ENCODE results near the gene APC2. TPM values are rescaled to one million over a fixed set of nuclear protein-coding genes. Genes with fewer than 3 reads are reported as not detected.

Gene APC2
- total and polyA plus RNA-seq, 7 donors = 0.01 to 0.06 (median 0.04) TPM; not detected in 1

DNA sequence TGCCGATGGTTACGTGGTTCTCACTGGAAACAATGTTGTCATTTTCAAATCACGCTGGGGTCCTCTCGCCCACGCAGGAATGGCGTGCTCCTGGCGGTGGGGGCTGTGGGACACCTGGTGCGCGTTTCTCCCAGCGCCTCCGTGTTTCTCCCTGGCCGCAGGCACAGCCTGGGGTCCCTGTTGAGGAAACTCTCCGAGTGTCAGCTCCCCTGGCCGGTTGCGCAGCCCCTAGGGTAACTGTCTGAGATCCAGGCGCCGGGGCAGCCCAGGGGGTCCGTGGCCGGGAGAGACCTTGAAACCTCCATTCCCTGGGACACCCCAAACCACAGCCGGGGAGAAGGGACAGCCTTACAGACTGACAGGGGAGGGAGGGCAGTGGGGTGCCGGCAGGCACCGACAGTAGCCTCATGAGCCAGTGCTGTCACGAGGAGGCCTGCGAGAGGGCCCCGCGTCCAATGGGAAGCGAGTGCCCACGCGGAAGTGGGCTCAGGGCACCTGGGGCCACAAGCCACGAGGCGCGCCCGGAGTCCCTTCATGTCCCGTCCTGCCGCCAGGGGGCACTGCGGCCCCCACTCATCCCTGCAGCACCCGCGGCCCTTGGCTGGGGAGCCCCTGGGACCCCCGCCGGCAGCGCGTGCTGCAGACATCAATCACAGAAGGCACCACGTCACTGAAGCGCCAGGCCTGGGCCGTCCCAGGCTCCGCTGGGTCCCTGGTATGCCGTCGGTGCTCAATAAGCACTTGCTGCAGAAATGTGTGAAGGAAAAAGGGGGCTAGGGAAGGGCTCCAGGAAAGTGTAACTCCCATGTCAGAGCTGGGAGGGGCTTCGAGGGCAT lies 53.4 kb downstream of the APC2 start:
- peaks cover 0 to 17% (median 6%) of the 10 kb centered on the region in 3 donors for H3K27me3 ChIP-seq (ENCODE audit: insufficient read depth in 3 of 3, low read length in 2 of 3)
- intact Hi-C loops (cut with DNase I) = no loop called here
- H3K4me1 ChIP-seq = peaks cover 17% of the 10 kb centered on the region
- WGBS, 3 donors = 7 to 9% (median 7%) methylated on average over 35 to 49 of the region's 49 CpGs
- H3K9me3 ChIP-seq = no peaks in the 10 kb centered on the region
- H3K4me3 ChIP-seq = peak overlapping the region; percentile 51
- peak; percentile 13 to 41 (median 34) for ATAC-seq
- TF ChIP-seq, protein P1, sequence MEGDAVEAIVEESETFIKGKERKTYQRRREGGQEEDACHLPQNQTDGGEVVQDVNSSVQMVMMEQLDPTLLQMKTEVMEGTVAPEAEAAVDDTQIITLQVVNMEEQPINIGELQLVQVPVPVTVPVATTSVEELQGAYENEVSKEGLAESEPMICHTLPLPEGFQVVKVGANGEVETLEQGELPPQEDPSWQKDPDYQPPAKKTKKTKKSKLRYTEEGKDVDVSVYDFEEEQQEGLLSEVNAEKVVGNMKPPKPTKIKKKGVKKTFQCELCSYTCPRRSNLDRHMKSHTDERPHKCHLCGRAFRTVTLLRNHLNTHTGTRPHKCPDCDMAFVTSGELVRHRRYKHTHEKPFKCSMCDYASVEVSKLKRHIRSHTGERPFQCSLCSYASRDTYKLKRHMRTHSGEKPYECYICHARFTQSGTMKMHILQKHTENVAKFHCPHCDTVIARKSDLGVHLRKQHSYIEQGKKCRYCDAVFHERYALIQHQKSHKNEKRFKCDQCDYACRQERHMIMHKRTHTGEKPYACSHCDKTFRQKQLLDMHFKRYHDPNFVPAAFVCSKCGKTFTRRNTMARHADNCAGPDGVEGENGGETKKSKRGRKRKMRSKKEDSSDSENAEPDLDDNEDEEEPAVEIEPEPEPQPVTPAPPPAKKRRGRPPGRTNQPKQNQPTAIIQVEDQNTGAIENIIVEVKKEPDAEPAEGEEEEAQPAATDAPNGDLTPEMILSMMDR (IDR thresholded peaks at IDR 0.05) = peak; percentile 75
- peak; percentile 66 to 81 for DNase-seq
- no peak overlapping the region for H3K27ac ChIP-seq
- H3K36me3 ChIP-seq (ENCODE audit: insufficient read depth in 1 of 2, low read depth in 1 of 2) = peaks cover 0 to 7% of the 10 kb centered on the region in 2 donors

DNA sequence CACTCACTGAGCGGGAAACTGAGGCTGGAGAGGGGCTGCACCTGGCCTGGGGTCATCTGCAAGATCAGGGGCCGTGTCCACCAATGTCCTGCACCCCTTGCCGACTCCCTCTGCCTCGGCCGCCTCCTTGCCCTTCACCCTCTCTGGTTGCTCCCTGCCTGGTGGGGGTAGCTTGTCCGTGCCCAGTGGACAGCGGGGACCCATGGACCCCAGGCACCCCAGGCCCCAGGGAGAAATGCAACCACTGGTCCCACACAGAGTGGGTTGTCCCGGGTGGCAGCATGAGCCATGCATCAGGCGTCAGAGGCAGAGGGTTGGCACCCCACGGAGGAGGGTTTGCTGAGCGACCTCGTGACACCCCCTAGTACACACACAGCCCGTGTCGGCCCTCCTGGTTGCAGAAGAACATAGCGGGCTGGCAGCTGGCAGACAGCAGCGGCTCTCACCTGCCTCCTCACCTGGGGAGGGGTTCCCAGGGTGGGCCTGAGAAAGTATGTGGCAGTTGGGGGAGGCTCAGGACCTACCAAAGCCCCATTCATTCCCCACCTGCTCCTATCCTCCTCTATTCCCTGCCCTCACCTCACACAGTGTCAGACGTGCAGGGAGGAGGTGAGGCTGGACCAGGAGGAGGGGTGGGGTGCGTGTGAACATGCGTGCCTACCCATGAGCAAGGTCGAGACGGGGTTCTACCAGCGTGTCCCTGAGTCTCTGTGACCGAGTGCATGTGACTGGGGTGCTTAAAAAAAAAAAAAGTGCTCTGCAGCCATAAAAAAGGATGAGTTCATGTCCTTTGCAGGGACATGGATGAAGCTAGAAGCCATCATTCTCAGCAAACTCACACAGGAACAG lies 54.2 kb downstream of the APC2 start:
- H3K27me3 ChIP-seq (ENCODE audit: insufficient read depth in 3 of 3, low read length in 2 of 3) = peaks cover 0 to 16% (median 6%) of the 10 kb centered on the region in 3 donors
- H3K36me3 ChIP-seq (ENCODE audit: insufficient read depth in 1 of 2, low read depth in 1 of 2) = peaks cover 0 to 7% of the 10 kb centered on the region in 2 donors
- H3K4me3 ChIP-seq = no peak overlapping the region
- H3K27ac ChIP-seq = no peak overlapping the region
- TF ChIP-seq, protein P1 (IDR thresholded peaks at IDR 0.05) = no peak
- DNase-seq = no peak
- intact Hi-C loops (cut with DNase I) = no loop called here
- ATAC-seq = no peak
- WGBS, 3 donors = 42 to 51% (median 45%) methylated on average over 23 of the region's 23 CpGs
- peaks cover 17% of the 10 kb centered on the region for H3K4me1 ChIP-seq
- H3K9me3 ChIP-seq = no peaks in the 10 kb centered on the region

DNA sequence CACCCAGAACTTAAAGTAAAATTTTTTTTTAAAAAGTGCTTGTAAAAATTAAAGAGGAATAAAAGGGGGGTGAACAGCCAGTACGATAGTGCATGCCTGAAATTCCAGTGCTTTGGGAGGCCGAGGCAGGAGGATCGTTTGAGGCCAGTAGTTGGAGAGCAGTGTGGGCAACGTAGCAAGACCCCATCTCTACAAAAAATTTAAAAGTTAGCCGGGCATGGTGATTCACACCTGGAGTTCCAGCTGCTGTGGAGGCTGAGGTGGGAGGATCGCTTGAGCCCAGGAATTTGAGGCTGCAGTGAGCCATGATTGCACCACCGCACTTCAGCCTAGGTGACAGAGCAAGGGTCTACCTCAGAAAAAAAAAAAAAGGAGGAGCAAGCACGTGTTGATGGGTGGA lies 55.1 kb downstream of the APC2 start:
- WGBS, 3 donors = 63 to 78% (median 67%) methylated on average over 8 of the region's 8 CpGs

DNA sequence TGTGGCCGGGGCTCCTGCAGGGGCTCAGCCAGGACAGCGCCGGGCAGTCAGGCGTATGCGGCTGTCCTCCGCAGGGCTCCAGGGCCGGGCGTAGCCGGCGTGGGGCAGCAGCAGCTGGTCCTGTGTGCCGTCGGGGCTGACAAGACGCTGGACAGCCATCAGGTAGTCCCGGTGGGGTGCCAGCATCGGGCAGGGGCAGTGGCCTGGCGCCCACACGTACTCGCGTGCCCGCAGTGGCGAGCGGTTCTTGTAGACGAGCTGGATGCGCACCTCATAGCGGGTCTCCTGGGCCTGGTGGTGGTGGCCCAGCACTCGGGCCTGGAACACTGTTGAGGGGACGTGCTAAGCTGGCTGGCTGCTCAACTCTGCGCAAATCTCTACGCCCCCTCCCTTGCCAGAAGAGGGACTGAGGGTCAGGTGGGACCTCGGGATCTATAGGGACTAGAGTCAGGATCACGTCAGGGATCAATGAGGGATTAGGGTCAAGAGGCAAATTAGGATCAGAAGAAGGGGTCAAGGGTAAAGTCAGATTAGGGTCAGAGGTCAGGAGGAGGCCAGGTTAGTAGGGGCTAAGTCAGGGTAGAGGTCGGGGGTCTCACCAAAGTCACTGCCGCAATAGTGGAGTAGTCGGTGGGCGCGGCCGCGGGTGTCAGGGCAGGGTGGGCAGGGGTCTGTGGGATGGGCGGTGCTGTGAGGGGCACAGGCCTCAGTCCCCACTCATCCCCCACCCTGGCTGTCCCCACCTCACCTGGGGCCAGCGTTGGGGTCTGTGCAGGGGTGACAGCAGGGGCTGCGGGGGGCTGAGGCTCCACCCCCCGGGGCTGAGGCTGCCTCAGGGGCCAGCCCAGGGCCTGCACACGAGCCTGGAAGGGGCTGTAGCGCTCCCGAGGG lies 56.3 kb downstream of the APC2 start:
- no peak overlapping the region for H3K4me3 ChIP-seq
- ATAC-seq (no peak), DNase-seq (no peak)
- H3K27me3 ChIP-seq (ENCODE audit: insufficient read depth in 3 of 3, low read length in 2 of 3) = peaks cover 0 to 16% (median 6%) of the 10 kb centered on the region in 3 donors
- H3K4me1 ChIP-seq = peaks cover 17% of the 10 kb centered on the region
- no peak overlapping the region for H3K27ac ChIP-seq
- WGBS, 3 donors = 78 to 83% (median 82%) methylated on average over 33 to 45 of the region's 45 CpGs
- intact Hi-C loops (cut with DNase I) = no loop called here
- peaks cover 0 to 7% of the 10 kb centered on the region in 2 donors for H3K36me3 ChIP-seq (ENCODE audit: insufficient read depth in 1 of 2, low read depth in 1 of 2)
- H3K9me3 ChIP-seq = no peaks in the 10 kb centered on the region
- TF ChIP-seq, protein P1 (IDR thresholded peaks at IDR 0.05) = no peak

More for the DNA sequence above, 55.1 kb downstream of the APC2 start:
- Histone ChIP-seq H3K27me3 (ENCODE audit: insufficient read depth in 3 of 3, low read length in 2 of 3) (peaks cover 0 to 16% (median 6%) of the 10 kb centered on the region in 3 donors), H3K36me3 (ENCODE audit: insufficient read depth in 1 of 2, low read depth in 1 of 2) (peaks cover 0 to 7% of the 10 kb centered on the region in 2 donors), H3K27ac (no peak overlapping the region), H3K4me3 (no peak overlapping the region), H3K4me1 (peaks cover 17% of the 10 kb centered on the region), H3K9me3 (no peaks in the 10 kb centered on the region)
- ATAC-seq (no peak), DNase-seq (no peak)
- TF ChIP-seq, protein P1 (IDR thresholded peaks at IDR 0.05) = no peak
- intact Hi-C loops (cut with DNase I) = no loop called here
